ENCODE data around the gene TC2N.
"Not testable (repeated sequence)": the region's sequence is repeated elsewhere in the genome, so short reads cannot be mapped to it uniquely, and the experiment has no call there.

TC2N gene

DNA sequence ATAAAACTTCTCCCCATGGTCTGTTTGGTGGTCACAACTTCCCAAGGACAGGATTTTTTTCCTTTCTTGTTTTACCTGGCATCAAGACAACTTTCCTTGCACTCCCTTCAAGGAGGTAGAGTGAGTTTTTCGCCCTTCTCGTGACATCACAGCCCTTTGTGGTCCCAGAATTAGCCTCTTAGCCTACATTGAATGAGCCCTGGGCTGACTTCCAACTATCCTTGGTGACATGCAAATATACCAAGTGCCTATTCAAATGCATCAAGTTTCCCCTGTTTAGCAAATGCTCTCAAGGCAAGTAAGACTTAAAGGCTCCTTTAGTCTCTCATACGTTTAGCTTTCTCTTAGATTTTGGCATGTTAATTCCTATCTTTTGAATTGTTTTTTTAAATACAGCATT lies 36.6 kb downstream of the TC2N start:
- DNase-seq: no peak

DNA sequence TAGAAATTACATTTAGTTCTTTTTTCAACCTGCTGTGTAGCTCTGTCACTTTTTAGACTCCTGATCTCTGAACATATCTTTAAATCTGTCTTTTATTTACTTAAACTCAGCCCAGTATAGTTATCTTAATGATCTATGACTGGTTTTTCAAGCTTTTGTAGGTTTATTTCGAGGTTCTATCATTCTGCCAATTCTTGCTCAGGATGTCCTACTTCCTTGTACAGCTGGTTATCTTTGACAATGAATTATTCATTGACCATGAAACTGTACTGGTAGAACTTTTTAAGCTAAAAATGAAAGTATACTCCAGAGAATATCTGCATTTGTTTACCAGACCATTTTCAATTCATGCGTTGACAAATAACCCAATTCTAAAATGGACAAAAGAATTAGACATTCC lies 37.8 kb downstream of the TC2N start:
- DNase-seq: no peak

DNA sequence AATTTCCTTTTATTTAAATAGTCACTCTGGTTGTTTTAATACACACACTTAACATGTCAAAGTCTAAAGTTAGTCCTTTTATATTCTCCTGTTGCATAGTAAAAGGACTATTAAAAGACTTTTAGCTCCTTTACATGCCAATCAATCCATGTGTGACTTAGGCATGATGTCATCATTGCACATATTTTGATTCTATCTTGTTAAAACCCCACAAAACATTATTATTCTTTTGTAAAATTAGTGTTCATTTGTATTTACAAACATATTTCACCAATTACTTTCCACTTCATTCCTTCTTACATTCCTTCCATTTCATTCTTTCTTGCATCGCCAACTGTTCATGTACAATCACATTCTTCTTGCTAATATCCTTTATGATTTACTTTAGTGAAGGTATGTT lies 39.6 kb downstream of the TC2N start:
- DNase-seq: no peak

DNA sequence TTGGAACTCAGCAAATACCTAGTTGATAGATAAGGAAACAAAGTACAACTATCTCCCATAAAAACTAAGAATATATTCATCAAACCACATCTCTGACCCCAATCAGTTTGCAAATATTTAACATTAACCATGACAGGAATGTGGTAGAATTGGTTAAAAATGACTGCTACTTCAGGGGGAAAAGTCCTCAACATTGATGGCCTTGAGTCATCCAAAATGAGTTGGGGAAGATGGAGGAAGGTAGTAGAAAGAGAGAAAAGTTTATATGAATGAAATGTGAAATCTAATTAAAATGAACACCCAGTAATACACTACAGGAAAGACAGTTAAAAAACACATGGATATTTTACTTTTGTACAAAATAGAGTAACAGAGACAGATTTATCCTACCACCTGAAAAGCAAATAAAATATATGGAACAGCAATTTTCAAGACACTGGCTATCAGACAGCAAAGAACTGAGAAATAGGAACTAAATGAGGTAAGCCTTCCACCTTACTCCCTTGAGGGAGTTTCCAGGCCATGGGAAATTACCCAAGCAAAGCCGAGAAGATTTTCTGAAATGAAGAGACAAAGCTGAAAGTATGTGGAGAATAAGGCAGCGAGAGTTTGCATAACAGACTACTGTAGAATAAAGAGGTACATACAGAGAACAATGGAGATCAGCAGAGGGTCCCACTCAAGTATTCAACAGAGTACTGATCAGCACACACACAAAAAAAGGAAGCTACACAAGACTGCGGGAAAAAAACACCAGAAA lies 49.6 kb downstream of the TC2N start:
- no peak for DNase-seq

DNA sequence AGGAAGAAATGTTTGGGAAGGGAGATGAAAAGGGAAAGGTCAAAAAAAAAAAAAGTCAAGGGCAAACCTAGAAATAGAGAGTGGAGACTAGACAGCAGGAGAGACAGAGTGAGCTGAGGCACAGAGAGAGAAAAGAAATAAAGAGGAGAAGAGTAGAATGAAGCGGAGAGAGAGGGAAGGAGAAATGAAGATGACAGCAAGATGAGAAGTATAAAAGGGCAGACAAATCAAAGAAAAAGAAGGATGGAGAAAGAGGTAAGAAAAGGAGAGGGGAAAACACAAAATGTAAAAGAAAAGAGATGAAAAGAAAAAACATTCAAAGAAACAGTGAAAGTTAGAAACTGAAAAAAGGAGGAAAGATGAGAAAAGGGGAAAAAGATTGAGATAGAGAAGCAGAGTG lies 53.0 kb downstream of the TC2N start:
- no peak for DNase-seq

DNA sequence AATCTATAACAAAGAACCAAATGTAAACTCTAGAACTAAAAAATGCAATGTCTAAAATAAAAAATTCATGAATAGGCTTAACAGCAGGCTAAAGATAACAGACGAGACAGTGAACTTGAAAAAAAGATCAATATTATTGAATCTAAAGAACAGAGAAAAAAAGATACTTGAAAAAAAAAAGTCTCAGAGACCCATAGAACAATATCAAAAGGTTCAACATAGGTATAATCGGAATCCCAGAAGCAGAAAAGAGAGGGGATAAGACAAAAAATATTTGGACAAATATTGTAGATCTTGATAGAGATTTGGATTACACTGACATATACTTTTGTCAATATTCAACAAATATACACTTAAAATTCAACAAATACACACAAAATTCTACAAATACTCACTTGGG lies 56.6 kb downstream of the TC2N start:
- no peak for DNase-seq

DNA sequence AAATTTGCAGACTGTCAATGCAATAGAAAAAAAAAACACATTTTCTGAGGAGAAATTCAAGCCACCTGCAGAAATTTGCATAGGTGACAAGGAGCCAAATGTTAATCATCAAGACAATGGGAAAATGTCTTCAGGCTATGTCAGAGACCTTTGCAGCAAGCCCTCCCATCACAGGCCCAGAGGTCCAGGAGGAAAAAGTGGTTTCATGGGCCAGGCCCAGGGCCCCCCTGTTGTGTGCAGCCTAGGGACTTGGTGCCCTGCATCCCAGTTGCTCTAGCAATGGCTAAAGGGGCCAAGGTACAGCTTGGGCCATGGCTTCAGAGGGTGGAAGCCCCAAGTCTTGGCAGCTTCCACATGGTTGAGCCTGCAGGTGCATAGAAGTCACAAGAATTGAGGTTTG lies 60.6 kb downstream of the TC2N start:
- no peak for DNase-seq

DNA sequence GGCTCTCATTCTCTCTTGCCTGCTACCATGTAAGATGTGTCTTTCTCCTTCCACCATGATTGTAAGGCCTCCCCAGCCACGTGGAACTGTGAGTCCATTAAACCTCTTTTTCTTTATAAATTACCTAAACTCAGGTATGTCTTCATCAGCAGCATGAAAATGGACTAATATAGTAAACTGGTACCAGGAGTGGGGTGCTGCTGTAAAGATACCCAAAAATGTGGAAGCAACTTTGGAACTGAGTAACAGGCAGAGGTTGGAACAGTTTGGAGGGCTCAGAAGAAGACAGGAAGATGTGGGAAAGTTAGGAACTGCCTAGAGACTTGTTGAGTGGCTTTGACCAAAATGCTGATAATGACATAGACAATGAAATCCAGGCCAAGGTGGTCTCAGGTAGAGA lies 61.2 kb downstream of the TC2N start:
- DNase-seq: not testable (repeated sequence)

DNA sequence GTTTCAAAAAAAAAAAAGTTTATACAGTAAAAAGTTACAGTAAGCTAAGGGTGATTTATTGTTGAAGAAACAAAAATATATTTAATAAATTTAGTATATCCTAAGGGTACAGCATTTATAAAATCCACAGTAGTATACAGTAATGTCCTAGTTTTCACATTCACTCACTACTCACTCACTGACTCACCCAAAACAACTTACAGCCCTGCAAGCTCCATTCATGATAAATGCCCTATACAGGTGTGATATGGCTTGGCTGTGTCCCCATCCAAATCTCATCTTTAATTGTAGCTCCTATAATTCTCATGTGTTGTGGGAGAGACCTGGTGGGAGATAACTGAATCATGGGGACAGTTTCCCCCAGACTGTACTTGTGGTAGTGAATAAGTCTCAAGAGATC lies 61.7 kb downstream of the TC2N start:
- DNase-seq: no peak

DNA sequence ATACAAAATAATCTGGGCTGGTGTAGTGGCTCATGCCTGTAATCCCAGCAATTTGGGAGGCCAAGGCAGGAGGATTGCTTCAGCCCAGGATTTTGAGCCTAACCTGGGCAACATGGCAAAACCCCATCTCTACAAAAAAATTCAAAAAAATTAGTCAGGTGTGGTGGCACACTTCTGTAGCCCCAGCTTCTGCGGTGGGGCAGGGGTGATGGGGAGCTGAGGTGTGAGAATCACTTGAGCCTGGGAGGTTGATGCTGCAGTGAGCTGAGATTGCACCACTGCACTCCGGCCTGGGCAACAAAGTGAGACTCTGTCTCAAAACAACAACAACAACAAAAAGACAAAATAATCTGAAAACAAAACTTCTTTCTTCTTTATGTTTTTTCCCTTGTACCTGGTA lies 66.0 kb downstream of the TC2N start:
- DNase-seq: no peak

DNA sequence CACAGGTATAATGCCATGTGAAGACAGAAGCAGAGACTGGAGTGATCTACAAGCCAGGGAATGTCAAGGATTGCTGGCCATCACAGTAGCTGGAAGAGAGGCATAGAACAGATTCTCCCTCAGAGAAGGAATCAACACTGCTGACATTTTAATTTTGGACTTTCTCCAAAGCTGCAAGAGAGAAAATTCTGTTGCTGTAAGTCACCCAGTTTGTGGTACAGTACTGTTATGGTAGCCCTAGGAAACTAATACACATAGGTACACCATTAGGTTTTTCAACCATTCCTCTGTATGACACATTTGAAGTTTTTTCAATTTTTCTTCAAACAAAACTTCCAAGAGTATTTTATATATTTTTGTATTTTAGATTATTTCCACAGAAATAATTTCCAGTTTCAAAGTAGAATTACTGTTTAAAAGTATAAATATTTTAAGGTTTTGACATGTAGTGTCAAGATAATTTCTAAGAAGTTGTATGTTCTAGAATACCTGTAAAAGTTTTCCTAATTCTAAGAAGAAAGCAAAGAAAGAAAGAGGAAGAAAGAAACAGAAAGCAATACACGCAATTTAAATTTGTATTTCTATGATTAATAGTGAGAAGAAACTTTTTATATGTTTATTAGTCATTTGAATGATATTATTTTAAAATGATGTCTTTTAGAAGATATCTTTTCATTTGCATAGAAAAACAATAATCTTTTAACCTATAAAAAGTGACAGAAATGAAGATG lies 70.6 kb downstream of the TC2N start:
- DNase-seq: no peak

DNA sequence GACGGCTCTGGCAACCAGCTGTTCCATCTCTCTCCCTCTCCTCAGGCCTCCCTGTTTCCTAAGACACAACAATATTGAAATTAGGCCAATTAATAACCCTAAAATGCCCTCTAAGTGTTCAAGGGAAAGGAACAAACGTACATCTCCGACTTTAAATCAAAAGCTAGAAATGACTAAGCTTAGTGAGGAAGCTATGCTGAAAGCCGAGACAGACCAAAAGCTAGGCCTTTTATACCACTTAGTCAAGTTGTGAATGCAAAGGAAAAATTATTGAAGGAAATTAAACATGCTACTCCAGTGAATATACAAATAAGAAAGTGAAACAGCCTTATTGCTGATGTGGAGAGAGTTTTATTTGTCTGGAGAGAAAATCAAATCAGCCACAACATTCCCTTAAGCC lies 73.6 kb downstream of the TC2N start:
- DNase-seq: no peak

DNA sequence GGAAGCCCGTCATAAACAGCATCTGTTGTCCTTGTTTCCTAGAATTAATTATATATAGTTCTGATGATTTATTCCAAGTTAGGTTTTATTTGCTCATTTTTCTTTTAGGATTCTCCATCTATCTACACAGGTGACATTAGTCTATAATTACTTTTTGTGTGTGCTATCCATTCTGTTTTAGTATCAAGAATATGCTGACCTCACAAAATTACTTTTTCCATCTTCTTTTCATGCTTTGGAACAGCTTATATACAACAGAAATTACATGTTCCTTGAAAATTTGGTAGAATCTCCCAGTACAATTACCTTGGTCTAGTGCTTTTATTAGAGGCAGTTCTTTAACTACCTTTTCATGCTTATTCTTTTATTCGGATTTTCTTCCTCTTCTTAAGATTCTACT lies 81.1 kb downstream of the TC2N start:
- no peak for DNase-seq

DNA sequence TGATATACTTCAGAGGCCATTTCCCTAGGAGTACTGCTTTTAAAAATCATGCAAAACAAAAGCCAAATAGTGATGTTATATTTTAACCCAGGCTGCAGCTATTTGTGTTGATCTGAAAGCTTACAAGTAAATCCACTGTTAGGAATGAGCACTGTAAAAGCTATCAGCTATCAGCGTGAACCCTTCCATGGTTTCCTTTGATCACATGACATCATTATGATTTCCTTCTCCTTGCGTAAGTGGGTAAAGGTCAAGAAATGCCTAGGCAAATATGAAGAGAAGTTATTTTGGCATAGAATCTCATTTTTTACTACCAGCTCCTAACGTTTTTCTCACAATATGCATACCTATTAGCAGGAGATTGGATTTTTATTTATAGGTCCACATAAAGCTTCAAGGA lies 86.9 kb downstream of the TC2N start:
- DNase-seq: no peak

DNA sequence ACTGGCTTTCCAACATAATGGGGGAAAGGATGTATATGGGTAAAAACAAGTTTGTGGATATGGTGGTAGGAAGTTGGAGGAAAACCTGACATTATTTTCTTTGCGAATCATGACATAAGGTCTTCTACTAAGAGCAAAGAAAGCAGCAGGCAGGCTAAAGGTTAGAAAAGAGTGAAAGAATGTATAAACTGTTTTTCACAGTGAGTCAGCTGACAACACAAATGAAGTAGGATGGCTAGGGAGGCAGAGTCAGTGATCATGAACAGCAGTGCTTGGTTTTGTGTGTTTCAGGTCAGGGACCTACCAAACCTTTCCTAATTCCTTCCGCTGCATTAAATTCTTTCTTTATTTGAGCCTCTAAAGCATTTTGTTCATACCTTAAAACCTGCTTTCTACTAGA lies 89.1 kb downstream of the TC2N start:
- DNase-seq: no peak

DNA sequence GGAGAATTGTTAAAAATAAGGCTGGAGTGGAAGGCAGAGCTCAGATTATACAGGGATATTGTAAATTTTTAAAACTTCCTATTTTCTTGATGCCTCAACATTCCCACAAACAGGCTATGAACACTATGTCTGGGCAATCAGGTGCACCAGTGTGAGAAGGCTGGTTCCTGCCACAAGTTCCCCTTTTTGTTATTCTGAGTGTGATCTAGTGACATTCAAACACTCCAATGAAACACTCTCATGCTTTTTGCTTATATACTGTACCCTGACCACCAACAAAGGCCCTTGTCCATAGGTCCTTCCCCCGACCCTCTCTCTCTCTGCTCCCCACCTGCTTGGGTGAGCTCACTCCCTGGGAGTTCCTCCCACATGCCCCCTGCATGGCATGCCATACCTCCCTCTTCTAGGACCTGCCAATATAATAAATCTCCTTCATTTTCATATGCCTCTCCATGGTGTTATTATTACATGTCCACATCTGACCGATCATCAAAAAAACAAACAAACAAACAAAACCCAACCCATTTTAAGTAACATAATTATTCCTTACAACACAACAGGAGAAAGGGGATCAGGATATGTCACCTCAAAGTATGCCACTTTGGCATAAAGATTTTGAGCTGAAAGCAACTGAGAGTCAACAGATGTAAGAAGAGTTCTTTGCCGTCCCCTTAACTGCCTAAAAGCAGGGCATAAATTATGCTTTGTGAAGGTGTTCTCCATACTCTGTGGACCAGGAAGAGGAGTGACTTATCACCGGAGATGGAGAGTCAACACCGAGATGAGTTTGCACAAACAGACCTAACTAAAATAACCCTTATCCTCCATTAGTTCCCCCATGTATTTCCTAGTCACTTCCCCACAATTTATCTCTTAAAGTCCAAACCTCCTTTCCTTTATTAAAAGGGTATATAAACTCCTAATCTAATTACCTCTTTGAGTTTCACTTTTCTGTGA lies 92.9 kb downstream of the TC2N start:
- no peak for DNase-seq

DNA sequence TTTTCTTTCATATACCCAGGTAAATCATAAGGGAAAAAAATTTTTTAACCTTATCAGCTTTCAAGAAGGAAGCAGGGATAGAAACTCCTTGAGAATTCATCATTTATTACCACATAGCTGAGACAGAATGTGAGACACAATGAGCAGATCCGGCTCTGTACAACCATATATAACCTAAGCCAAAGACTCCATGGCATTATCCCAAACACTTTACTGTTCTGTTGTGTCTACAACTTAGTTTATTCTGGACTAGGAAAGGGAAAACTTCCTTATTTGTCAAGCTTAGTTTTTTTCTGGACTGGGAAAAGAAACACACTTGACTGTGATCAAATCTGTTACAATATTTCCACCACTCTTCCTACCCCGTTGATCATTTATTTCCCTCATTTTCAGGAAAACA lies 97.2 kb downstream of the TC2N start:
- no peak for DNase-seq

DNA sequence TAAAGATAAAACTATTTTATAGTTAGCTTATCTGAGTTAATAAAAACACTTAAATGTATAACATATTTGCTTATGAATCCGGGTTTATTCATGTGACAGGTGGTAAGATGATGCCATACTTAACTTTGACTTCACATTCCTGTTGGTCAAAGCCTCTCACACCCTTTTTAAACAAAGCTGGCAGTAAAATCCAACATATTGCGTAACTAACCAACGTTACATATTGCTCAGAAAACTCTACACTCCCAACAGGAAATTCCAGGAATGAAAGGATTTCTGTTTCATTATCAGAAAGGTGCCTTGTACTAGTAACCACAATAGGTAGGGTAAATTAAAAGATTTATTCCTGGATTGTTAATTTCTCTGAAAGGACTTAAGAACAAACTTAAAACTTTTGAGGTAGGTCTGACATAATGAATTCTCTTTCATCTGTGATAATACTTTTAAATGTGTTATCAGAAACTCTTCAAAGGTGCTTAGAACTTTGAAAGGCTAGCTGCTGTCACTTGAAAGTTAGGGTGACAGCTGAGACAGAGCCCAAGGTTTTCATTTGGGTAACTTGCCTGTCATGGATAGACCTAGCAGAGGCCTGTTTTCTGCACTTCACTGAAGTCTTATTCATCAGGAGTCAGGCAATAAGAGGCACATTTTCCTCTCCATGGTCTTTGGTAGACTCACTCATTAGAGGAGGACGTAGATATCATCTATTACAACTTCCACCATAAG lies 111.6 kb downstream of the TC2N start:
- no peak for DNase-seq

DNA sequence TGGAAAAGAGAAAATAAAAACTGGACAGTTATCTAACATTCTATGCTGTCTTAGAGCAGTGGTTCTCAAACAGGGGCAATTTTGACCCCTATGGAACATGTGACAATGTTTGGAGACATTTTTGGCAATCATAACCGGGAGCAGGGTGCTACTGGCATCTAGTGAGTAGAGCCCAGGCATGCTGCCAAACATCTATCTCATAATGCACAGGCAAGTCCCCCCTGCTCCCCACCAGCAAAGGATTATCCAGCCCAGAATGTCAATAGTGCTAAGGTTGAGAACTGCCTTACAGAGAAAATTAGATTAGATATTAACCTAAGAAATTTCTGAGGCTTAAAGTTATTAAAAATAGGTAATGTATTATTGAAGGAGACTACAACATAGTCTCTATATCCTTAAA lies 112.5 kb downstream of the TC2N start:
- no peak for DNase-seq

DNA sequence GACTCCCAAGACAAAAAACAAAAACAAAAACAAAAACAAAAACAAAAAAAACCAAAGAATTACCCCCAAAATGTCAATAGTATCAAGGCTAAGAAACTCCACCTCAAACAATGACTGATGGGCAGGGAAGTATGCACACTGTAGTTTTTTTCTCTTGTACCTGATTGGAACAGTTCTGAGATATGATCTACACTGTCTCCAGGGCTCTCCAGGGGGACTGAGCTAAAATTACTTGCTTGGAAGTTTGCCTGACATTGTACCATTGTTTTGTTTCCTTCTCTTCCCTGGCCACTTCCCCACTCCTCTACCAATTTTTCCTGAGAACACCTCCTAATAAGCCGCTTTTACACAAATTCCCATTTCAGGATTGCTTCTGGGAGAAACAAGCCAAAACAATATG lies 113.2 kb downstream of the TC2N start:
- DNase-seq: no peak

DNA sequence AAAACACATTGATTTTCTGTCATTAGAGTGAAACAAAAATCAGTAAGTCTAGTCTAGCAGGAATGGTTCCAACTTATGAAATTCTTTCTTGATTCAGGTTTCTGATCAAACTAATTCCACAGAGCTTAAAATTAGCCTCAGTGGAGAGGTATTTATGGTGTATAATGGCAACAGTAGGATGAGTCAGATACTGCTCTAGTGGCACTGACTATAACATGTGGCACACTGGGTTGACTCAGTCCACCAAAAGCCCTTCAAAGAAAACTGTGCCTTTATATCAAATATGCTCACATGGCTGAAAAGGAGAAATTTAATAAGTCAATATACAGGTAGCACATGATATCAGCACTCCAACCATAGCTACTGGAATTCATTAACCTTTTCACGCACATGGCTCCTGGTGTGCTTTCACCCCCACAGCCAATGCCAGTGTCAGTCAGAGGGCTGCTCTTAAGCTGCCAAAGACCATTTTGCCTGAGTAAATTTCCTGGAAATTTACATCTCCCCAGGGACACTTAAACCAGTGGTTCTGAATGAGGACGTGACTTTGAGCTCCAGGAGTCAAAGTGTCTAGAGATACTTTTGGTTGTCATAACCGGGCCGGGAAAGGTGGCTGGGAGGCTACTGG lies 113.7 kb downstream of the TC2N start:
- peak; percentile 9 for DNase-seq

DNA sequence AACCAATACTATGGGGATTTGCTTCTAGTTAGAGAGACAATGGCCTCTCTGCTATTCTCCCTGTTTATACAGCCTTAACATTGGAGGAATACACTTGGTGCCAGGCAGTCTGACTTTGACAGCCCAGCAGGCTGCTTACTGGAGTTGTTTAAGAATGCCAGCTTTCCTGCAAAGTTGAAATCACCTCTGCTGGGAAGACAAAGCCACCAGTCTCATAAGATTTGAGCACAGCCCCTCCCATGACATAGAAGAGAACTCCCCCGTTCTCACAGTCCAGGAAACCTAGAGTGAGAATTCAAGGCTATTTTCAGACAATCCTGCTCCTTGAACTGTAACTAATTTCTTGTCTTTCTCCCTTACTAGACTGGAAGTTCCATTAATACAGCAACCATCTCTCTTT lies 114.4 kb downstream of the TC2N start:
- DNase-seq: peak; percentile 35

All from retina (tissue), 1 donor.